HuH-7 (cell line): ENCODE results near the gene CLIC5.

ENCODE experiments used
- DNase-seq: peaks from one replicate; pipeline ENCODE4 v3.0.0; 2011; ENCODE audit warnings: low spot score

CLIC5 gene

GRCh38 chr6:45892196-45892595, 123.5 kb downstream of the CLIC5 start:
- DNase-seq, result no peak

DNA sequence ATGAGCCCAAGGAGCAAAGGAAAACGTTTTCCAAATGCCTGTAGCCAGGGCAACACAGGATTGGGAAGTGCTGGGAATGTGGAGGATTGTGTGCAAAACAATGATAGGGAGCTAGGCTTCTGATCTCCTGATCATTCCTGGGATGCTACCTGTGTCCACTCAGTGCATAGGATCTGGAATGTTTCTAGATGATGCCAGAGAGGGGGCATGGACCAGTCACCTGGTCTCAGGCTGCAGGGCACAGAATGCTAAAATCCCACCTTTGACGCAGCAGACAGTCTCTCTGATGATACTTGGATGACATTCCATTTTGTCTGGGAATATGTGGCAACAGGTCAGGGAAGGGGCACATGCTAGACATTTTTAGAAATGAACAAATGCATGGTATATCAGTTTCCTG, 128.9 kb downstream of the CLIC5 start:
- no peak for DNase-seq

DNA sequence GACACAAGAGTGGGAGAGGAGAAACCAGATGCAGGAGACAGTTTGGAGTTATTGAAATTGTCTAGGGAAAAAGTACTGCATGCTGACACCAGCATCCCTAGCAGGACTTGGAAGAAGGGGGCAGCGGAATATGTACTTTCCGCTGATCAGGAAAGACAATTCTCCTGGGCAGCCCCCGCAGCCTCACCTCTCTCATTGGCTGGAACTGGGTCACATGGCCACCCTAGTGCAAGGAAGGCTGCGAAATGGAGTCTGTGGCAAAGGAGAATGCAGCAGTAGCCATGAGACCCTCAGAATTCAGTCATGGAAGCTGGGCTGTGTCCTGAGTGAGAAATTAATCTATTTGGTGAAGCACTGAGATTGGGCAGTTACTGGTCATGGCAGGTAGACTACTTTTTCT, 131.3 kb downstream of the CLIC5 start:
- no peak for DNase-seq

DNA sequence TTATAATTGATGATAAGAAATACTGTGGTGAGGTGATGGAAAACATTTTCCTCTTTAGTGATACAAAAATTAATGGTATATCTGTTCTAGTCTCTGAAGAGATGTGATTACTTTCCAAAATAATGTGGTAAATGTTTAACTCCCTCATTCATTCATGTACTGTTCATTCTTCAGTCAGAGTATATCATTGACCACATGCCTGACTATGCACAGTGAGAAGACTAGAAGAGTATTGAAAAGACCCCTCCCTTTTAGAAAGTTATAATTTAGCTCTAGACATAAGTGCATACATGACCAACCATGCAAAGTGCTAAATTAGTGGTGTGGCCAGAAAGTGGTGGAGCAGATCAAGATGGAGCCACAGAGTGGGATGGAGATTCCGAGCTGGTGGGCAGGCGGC, 133.0 kb downstream of the CLIC5 start:
- no peak for DNase-seq

DNA sequence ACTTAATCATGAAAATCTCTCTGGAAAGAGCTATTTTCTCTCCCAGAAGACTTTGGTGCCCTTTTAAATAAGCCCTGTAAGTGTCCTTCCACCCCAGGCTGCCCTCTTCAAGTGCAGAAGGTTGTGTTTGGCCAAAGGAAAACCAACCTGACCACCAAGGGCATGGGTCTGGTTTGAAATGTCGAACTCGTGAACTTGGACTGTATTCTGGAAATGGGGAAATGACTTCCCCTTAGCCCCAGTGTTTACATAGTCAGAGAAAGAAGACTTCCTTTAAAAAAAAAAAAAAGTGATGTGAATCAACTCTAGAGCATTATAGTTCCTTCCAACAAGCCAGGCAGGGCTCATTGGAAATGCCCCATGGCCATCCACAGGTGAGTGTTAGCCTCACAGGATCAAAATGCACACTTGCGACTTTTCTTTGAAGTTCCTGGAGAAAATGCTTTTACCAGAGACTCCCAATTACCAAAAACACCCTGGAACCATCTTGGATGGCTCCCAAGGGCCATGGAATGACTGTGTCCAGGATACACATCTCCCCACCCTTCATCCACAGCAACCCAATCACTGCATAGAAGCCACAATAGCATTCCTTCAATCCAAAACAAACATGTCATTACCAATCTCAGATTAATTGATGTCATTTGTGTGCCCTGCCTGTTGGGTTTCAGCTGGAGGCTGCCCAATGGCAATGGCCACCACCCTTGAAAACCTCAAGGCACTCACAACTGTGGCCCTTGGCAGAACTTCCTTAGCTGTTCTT, 133.8 kb downstream of the CLIC5 start:
- DNase-seq, result no peak

GRCh38 chr6:45880676-45881075, 135.0 kb downstream of the CLIC5 start:
- DNase-seq, result no peak

DNA sequence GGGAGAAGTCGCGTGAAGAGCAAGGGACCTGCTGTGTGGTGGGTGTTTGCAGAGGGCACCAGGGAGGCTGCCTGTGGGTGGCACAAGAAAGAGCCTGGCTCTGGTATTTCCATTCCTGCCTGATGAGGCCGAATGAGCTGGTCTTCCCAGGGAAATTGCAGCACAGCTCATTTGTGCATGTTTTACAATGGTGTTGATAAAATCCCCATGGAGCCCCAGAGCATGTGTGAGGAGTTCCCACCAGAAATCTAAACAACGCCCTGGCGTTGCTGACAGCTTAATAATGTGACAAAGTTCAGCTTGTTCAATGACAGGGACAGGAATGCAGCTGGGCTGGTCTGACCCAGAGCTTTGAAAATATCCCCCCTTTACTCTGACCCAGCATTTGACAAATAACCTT, 135.5 kb downstream of the CLIC5 start:
- DNase-seq, result peak; percentile 29

DNA sequence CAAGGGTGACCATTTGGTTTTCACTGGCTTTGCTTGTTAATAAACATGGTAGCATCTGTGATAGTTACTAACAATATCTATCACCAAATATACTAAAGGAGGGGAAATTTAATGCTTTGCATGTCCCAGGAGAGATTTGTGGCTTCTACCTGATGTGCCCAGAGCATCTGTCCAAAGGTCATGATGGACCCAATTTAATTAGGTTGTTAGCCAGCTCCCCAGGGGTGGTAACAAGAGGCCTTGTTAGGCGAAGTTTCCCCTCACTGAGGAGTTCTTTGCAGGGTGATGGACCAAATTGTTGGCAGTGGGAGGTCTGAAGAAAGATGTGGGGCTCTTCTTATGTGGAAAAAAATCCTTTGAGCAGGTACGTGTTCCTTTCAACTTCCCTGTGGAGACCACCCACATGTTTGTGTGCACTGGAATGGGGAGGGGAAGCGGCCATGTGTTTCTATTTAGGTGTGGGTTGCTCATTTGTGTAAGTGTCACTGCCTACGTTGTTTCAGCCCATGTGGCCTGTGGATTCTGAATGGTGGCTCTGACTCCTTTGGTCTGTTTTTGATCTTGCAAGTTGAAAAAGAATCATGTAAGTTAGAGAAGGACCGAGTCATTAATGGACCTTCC, 137.6 kb downstream of the CLIC5 start:
- DNase-seq, result no peak

DNA sequence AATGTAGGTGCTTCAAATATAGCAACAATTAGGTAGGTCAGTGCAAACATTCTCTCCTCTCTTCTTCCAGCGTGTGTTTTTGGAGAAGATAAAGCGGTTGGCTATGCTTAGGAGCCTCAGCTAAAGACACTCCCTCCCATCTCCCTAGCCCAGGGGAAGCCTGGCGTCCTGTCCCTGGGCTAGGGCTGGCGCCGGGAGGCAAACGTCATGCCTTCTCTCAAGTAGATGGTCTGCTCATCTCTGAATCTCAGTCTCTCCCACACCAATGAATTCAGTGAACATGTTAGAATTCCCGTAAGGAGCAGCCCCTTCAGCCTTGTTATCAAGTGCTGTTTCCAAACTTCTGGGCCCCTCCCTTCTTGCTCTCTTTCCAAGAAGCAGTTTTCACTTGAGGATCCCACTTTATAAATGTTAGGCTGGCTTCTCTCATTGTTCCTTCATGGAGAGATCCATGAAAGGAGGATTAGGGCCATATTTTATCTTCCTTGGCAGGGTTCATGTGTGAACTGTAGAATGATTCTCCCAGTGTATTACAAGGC, 142.8 kb downstream of the CLIC5 start:
- DNase-seq, result no peak

- no peak for DNase-seq
These were observed 145.1 kb downstream of the CLIC5 start for GRCh38 chr6:45870531-45870930.

GRCh38 chr6:45864651-45865050, 151.0 kb downstream of the CLIC5 start:
- no peak for DNase-seq

DNA sequence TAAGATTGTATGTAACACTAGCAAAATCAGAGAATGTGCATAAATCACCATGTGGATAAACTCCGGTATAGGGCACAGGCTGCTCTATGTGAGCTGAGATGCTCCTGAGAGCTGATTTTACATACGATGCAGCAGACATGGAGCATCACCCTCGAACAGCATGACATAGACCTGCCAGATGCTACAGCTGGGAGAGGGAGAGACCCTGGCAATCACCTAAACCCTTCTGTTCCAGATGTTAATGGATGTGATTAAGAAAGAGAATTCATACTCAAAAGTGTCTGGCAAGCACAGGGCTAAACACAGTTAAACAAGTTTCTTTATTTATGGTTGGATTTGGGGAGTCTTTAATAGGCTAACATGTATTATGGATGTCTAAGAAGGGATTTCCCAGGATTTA, 157.0 kb downstream of the CLIC5 start:
- no peak for DNase-seq

GRCh38 chr6:45857827-45858226, 157.8 kb downstream of the CLIC5 start:
- no peak for DNase-seq

- DNase-seq, result no peak
These were observed 159.8 kb downstream of the CLIC5 start for GRCh38 chr6:45855642-45856394.

DNA sequence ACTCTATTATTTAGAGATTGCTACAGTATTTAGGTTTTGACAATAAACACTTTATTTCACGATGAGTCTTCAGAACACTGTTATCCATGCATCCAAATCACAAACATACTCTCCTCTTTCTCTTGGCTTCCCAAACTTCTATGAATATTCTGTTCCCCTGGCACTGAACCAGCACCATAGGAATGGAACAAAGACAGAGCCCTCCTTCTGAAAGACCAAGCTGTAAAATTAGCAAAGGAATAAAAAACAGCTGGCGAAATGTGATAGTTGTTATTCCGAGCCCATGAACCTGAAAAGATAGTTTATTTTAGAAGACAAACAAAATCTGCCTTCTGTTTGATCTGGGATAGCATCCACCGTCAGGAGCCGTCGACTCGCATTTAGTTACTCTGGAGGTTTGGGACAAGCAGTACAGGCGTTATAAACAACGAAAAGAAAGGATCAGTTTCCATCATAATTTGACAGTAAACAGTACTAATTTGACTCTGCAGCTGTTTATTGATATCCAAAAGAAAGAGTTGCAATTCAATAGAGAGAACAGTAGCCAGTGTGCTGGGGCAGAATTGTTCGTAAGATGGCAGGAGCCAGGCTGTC, 161.4 kb downstream of the CLIC5 start:
- DNase-seq, result no peak

GRCh38 chr6:45851034-45851400, 164.6 kb downstream of the CLIC5 start:
- DNase-seq, result no peak

- no peak for DNase-seq
These were observed 165.2 kb downstream of the CLIC5 start for GRCh38 chr6:45850378-45851033.

- DNase-seq, result no peak
These were observed 170.1 kb downstream of the CLIC5 start for GRCh38 chr6:45845567-45845966.

GRCh38 chr6:45844986-45845385, 170.7 kb downstream of the CLIC5 start:
- no peak for DNase-seq

- DNase-seq, result no peak
These were observed 171.7 kb downstream of the CLIC5 start for GRCh38 chr6:45843848-45844521.

- no peak for DNase-seq
These were observed 174.6 kb downstream of the CLIC5 start for GRCh38 chr6:45841062-45841461.
